Breast epithelium (tissue), 4 donors: ENCODE measurements around the gene DMD. TPM values are rescaled to one million over a fixed set of nuclear protein-coding genes. Genes with fewer than 3 reads are reported as not detected.
A peak's percentile ranks its signal among the peaks of the same experiment; 100 is the strongest.

Experiments
- DNase-seq, 2 donors: peaks; one replicate each; pipeline ENCODE4 v3.0.0-alpha.2; 2019; ENCODE audit warnings: low spot score in 2 of 2
- H3K27ac ChIP-seq, 2 donors: fragments of 200-600 bp; sonication (generic) in 1 of 2; one replicate each; pipeline ENCODE4 v1.5.1; 2016 to 2019; ENCODE audit warnings: mild to moderate bottlenecking in 1 of 2
- H3K27me3 ChIP-seq, 2 donors: fragments of 200-600 bp; sonication (generic) in 1 of 2; one replicate each; pipeline versions ENCODE4 v1.5.1 to v1.6.0; 2017 to 2019; ENCODE audit warnings: control low read depth in 1 of 2, mild to moderate bottlenecking in 1 of 2
- H3K36me3 ChIP-seq: fragments of 200-600 bp; one replicate; pipeline ENCODE4 v1.5.1; 2019
- H3K4me1 ChIP-seq, 2 donors: fragments of 200-600 bp; sonication (generic); one replicate each; pipeline ENCODE4 v1.5.1; 2016 to 2019; ENCODE audit warnings: control low read depth in 1 of 2
- H3K4me3 ChIP-seq, 3 donors: fragments of 200-600 bp; sonication (generic); 1 replicate in 2 of 3; 2 replicates in 1 of 3; pipeline ENCODE4 v1.5.1; 2016 to 2019; ENCODE audit warnings: mild to moderate bottlenecking in 3 of 3, moderate library complexity in 2 of 3
- H3K9me3 ChIP-seq, 2 donors: fragments of 200-600 bp; sonication (generic) in 1 of 2; one replicate each; pipeline ENCODE4 v1.5.1; 2016 to 2019; ENCODE audit warnings: control low read depth in 1 of 2
- CTCF ChIP-seq, 3 donors: fragments of 450-650 bp; IDR thresholded peaks; one replicate each; pipeline ENCODE4 v1.5.1; 2016 to 2017; ENCODE audit warnings: antibody characterized with exemption in 3 of 3, mild to moderate bottlenecking in 3 of 3, moderate library complexity in 3 of 3
- POLR2A ChIP-seq: fragments of 450-650 bp; IDR thresholded peaks from one replicate; pipeline ENCODE4 v1.6.1; 2016; ENCODE audit warnings: antibody characterized with exemption, mild to moderate bottlenecking, moderate library complexity
- POLR2AphosphoS5 ChIP-seq, 3 donors: sonication (generic); formaldehyde crosslinking; IDR thresholded peaks; one replicate each; pipeline ENCODE4 v1.6.1; 2017; ENCODE audit warnings: antibody characterized with exemption in 3 of 3
- intact Hi-C: fragments of 100-400 bp; cut with DNase I; formaldehyde crosslinking; loops from one replicate; pipeline ENCODE4 v1.15.1; 2023; ENCODE audit warnings: low total_unique reads
- total RNA-seq, 3 donors: library from RNA; depleted of rRNA; stranded (reverse); fragments of >200 nt; gene quantifications; one replicate each; pipeline ENCODE4 v1.1.0, GENCODE V29; 2016

Gene DMD
- total RNA-seq, 3 donors from 2014 or later, result 57.0 to 135 (median 65.2) TPM

- H3K36me3 ChIP-seq, result no peaks in the 10 kb centered on the region
- DNase-seq, result no peak
- no peaks in the 10 kb centered on the region for H3K4me1 ChIP-seq
- intact Hi-C loops, result no loop called here
- H3K27me3 ChIP-seq, result no peaks in the 10 kb centered on the region
- TF ChIP-seq POLR2AphosphoS5 (IDR thresholded peaks at IDR 0.05) (no peak), CTCF (IDR thresholded peaks at IDR 0.05) (no peak), POLR2A (no peak)
- no peaks in the 10 kb centered on the region for H3K9me3 ChIP-seq
- H3K27ac ChIP-seq, result no peak overlapping the region
- H3K4me3 ChIP-seq, result no peak overlapping the region
Observed at GRCh38 chrX:31435592-31435991, 1775.8 kb downstream of the DMD start.

DNA sequence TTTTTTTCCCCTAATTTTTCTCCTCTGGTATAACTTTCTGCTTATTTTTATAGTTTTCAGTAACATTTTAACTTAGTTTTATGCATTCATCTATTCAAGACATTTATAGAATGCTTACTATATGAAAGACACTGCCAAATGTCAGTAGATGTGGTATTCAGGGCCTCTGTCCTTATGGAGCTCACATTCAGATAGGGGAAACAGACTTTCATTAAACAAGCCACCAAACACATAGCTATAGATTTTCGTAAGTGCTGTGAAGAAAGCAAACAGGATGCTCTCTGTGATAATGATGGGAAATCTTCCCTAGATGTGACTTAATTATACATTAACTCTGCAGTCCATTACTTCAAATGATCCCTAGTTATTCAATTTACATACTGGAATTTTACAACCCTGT, 1777.5 kb downstream of the DMD start:
- TF ChIP-seq POLR2A (no peak), POLR2AphosphoS5 (IDR thresholded peaks at IDR 0.05) (no peak), CTCF (IDR thresholded peaks at IDR 0.05) (no peak)
- H3K36me3 ChIP-seq, result no peaks in the 10 kb centered on the region

GRCh38 chrX:31429915-31430314, 1781.4 kb downstream of the DMD start:
- no peaks in the 10 kb centered on the region for H3K27me3 ChIP-seq
- H3K27ac ChIP-seq, result no peak overlapping the region
- TF ChIP-seq POLR2AphosphoS5 (IDR thresholded peaks at IDR 0.05) (no peak), CTCF (IDR thresholded peaks at IDR 0.05) (no peak), POLR2A (no peak)
- no peaks in the 10 kb centered on the region for H3K36me3 ChIP-seq
- H3K4me3 ChIP-seq, result no peak overlapping the region
- no peaks in the 10 kb centered on the region for H3K4me1 ChIP-seq
- no peaks in the 10 kb centered on the region for H3K9me3 ChIP-seq
- DNase-seq, result no peak
- intact Hi-C loops, result no loop called here

More for the DNA sequence above, 1777.5 kb downstream of the DMD start:
- Histone ChIP-seq H3K27ac (no peak overlapping the region), H3K9me3 (no peaks in the 10 kb centered on the region), H3K4me1 (no peaks in the 10 kb centered on the region), H3K4me3 (no peak overlapping the region), H3K27me3 (no peaks in the 10 kb centered on the region)
- intact Hi-C loops, result no loop called here
- DNase-seq, result no peak

DNA sequence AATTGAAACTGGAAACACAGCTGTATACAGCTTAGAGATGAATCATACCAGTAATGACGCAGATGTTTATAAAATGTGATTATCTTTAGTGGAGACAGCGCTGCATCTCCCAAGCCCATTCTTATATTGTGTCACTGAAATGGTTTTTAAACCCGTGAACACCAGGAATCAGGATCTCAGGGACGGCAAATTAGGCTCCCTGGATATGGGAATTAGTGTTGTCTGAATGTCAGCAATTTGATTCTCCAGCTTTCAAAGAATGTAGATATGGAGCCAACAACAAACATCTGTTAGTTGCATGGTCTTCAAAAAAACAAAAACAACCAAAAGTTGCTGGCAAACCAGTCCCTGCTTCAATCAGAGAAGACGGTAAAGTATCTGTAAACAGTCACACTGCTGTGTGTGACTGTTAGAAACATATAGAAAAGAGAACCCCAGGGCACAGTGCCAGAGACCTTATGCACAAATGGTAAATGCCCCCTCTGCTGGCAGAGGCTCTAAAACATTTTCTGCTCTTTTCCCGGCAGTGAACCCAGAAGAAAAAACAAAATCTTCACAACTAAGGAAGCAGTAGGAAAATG, 1787.7 kb downstream of the DMD start:
- H3K27ac ChIP-seq, result no peak overlapping the region
- peak overlapping the region in 1 of 3 donors; percentile 23 for H3K4me3 ChIP-seq
- no peaks in the 10 kb centered on the region for H3K27me3 ChIP-seq
- H3K4me1 ChIP-seq, result no peaks in the 10 kb centered on the region
- no peaks in the 10 kb centered on the region for H3K36me3 ChIP-seq
- intact Hi-C loops, result no loop called here
- no peak for DNase-seq
- no peak for TF ChIP-seq POLR2A
- no peak for TF ChIP-seq CTCF (IDR thresholded peaks at IDR 0.05)
- no peak for TF ChIP-seq POLR2AphosphoS5 (IDR thresholded peaks at IDR 0.05)
- H3K9me3 ChIP-seq, result no peaks in the 10 kb centered on the region

DNA sequence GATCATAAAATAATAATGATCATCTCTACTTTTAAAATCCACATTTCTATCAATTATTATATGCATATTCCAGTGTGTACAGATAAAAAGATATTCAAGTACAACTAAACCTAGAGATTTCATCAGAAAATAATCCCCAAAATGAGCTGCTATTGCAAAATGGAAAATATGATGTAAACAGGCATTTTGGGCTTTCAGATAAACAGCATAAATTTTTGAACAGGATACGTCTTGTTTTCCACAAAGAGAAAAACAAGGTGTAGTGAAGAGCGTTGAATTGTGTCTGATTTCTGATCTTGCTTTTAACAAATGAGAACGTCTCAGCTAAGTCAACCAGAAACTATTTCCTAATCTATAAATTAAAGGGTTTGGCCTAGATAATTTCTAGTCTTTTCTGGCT, 1789.9 kb downstream of the DMD start:
- Histone ChIP-seq H3K4me1 (no peaks in the 10 kb centered on the region), H3K9me3 (no peaks in the 10 kb centered on the region), H3K27ac (no peak overlapping the region), H3K36me3 (no peaks in the 10 kb centered on the region), H3K27me3 (no peaks in the 10 kb centered on the region), H3K4me3 (no peak overlapping the region)
- no peak for DNase-seq
- intact Hi-C loops, result no loop called here
- TF ChIP-seq POLR2A (no peak), CTCF (IDR thresholded peaks at IDR 0.05) (no peak), POLR2AphosphoS5 (IDR thresholded peaks at IDR 0.05) (no peak)
